T-helper 2 cell treated with Interferon-gamma antibody and Interleukin-4, amounts not matched to agents 5 μg/mL and 100 μg/mL, for 36 hours (primary cell): Measurements from ENCODE around the gene FREM3.

Experiments used
- DNase-seq: peaks from one replicate; pipeline ENCODE4 v3.0.0; 2021; ENCODE audit warnings: low spot score
- H3K27ac Mint-ChIP-seq: one replicate; pipeline ENCODE4 v1.8.0; 2021; ENCODE audit warnings: mild to moderate bottlenecking, mixed read lengths
- H3K27me3 Mint-ChIP-seq: one replicate; pipeline ENCODE4 v1.8.0; 2021; ENCODE audit warnings: low read depth, mixed read lengths
- H3K36me3 Mint-ChIP-seq: one replicate; pipeline ENCODE4 v1.8.0; 2021; ENCODE audit warnings: low read depth, mixed read lengths
- H3K4me1 Mint-ChIP-seq: one replicate; pipeline ENCODE4 v1.8.0; 2021; ENCODE audit warnings: low read depth, mixed read lengths
- H3K4me3 Mint-ChIP-seq: one replicate; pipeline ENCODE4 v1.8.0; 2022; ENCODE audit warnings: mild to moderate bottlenecking, moderate library complexity, mixed read lengths
- H3K9me3 Mint-ChIP-seq: one replicate; pipeline ENCODE4 v1.8.0; 2021; ENCODE audit warnings: mixed read lengths

Gene FREM3

GRCh38 chr4:143634763-143635162 lies 65.7 kb downstream of the FREM3 start:
- Mint-ChIP-seq H3K9me3 (no peaks in the 10 kb centered on the region), H3K36me3 (no peaks in the 10 kb centered on the region), H3K4me1 (no peaks in the 10 kb centered on the region), H3K4me3 (no peak overlapping the region), H3K27me3 (peaks cover 2% of the 10 kb centered on the region), H3K27ac (no peak overlapping the region)
- DNase-seq, result no peak

GRCh38 chr4:143633833-143634232 lies 66.6 kb downstream of the FREM3 start:
- DNase-seq, result no peak
- Mint-ChIP-seq H3K36me3 (no peaks in the 10 kb centered on the region), H3K9me3 (no peaks in the 10 kb centered on the region), H3K4me1 (no peaks in the 10 kb centered on the region), H3K4me3 (no peak overlapping the region), H3K27me3 (peaks cover 2% of the 10 kb centered on the region), H3K27ac (no peak overlapping the region)

GRCh38 chr4:143626134-143626911 lies 74.2 kb downstream of the FREM3 start:
- H3K4me1 Mint-ChIP-seq, result no peaks in the 10 kb centered on the region
- DNase-seq, result no peak
- no peaks in the 10 kb centered on the region for H3K36me3 Mint-ChIP-seq
- no peak overlapping the region for H3K27ac Mint-ChIP-seq
- H3K27me3 Mint-ChIP-seq, result peaks cover 5% of the 10 kb centered on the region
- H3K4me3 Mint-ChIP-seq, result no peak overlapping the region
- peaks cover 6% of the 10 kb centered on the region for H3K9me3 Mint-ChIP-seq

GRCh38 chr4:143625632-143626031 lies 74.8 kb downstream of the FREM3 start:
- peaks cover 7% of the 10 kb centered on the region for H3K27me3 Mint-ChIP-seq
- H3K4me1 Mint-ChIP-seq, result no peaks in the 10 kb centered on the region
- no peaks in the 10 kb centered on the region for H3K36me3 Mint-ChIP-seq
- no peak overlapping the region for H3K4me3 Mint-ChIP-seq
- H3K27ac Mint-ChIP-seq, result no peak overlapping the region
- peaks cover 6% of the 10 kb centered on the region for H3K9me3 Mint-ChIP-seq
- no peak for DNase-seq

- Mint-ChIP-seq H3K36me3 (no peaks in the 10 kb centered on the region), H3K9me3 (peaks cover 6% of the 10 kb centered on the region), H3K27me3 (peaks cover 18% of the 10 kb centered on the region), H3K4me1 (no peaks in the 10 kb centered on the region), H3K27ac (no peak overlapping the region), H3K4me3 (no peak overlapping the region)
- no peak for DNase-seq
These were observed 76.6 kb downstream of the FREM3 start for GRCh38 chr4:143623896-143624295.

- DNase-seq, result no peak
- Mint-ChIP-seq H3K9me3 (no peaks in the 10 kb centered on the region), H3K4me3 (no peak overlapping the region), H3K36me3 (no peaks in the 10 kb centered on the region), H3K4me1 (peaks cover 12% of the 10 kb centered on the region), H3K27me3 (peaks cover 36% of the 10 kb centered on the region), H3K27ac (no peak overlapping the region)
These were observed 81.7 kb downstream of the FREM3 start for GRCh38 chr4:143618811-143619210.

GRCh38 chr4:143617994-143618679 lies 82.3 kb downstream of the FREM3 start:
- H3K36me3 Mint-ChIP-seq, result no peaks in the 10 kb centered on the region
- no peak for DNase-seq
- H3K9me3 Mint-ChIP-seq, result no peaks in the 10 kb centered on the region

GRCh38 chr4:143616771-143617170 lies 83.7 kb downstream of the FREM3 start:
- no peaks in the 10 kb centered on the region for H3K9me3 Mint-ChIP-seq
- no peak overlapping the region for H3K27ac Mint-ChIP-seq
- no peaks in the 10 kb centered on the region for H3K36me3 Mint-ChIP-seq
- no peak overlapping the region for H3K4me3 Mint-ChIP-seq
- peaks cover 12% of the 10 kb centered on the region for H3K4me1 Mint-ChIP-seq
- peaks cover 48% of the 10 kb centered on the region for H3K27me3 Mint-ChIP-seq
- DNase-seq, result peak; percentile 38

More at GRCh38 chr4:143617994-143618679, 82.3 kb downstream of the FREM3 start:
- peaks cover 12% of the 10 kb centered on the region for H3K4me1 Mint-ChIP-seq
- peaks cover 40% of the 10 kb centered on the region for H3K27me3 Mint-ChIP-seq
- no peak overlapping the region for H3K4me3 Mint-ChIP-seq
- no peak overlapping the region for H3K27ac Mint-ChIP-seq

GRCh38 chr4:143609492-143609891 lies 91.0 kb downstream of the FREM3 start:
- H3K27me3 Mint-ChIP-seq, result peaks cover 22% of the 10 kb centered on the region
- no peak for DNase-seq
- H3K4me1 Mint-ChIP-seq, result no peaks in the 10 kb centered on the region
- H3K27ac Mint-ChIP-seq, result no peak overlapping the region
- H3K4me3 Mint-ChIP-seq, result no peak overlapping the region
- H3K36me3 Mint-ChIP-seq, result no peaks in the 10 kb centered on the region
- H3K9me3 Mint-ChIP-seq, result peaks cover 3% of the 10 kb centered on the region

GRCh38 chr4:143606480-143606879 lies 94.0 kb downstream of the FREM3 start:
- Mint-ChIP-seq H3K27me3 (peaks cover 7% of the 10 kb centered on the region), H3K36me3 (no peaks in the 10 kb centered on the region), H3K27ac (no peak overlapping the region), H3K4me1 (no peaks in the 10 kb centered on the region), H3K4me3 (no peak overlapping the region), H3K9me3 (peaks cover 3% of the 10 kb centered on the region)
- DNase-seq, result no peak

GRCh38 chr4:143599827-143600226 lies 100.6 kb downstream of the FREM3 start:
- no peak for DNase-seq
- no peaks in the 10 kb centered on the region for H3K9me3 Mint-ChIP-seq
- no peak overlapping the region for H3K27ac Mint-ChIP-seq
- H3K36me3 Mint-ChIP-seq, result no peaks in the 10 kb centered on the region
- H3K4me3 Mint-ChIP-seq, result no peak overlapping the region
- H3K4me1 Mint-ChIP-seq, result no peaks in the 10 kb centered on the region
- H3K27me3 Mint-ChIP-seq, result peaks cover 1% of the 10 kb centered on the region

GRCh38 chr4:143598816-143599215 lies 101.7 kb downstream of the FREM3 start:
- H3K4me1 Mint-ChIP-seq, result no peaks in the 10 kb centered on the region
- no peaks in the 10 kb centered on the region for H3K9me3 Mint-ChIP-seq
- no peak for DNase-seq
- H3K27ac Mint-ChIP-seq, result no peak overlapping the region
- H3K27me3 Mint-ChIP-seq, result no peaks in the 10 kb centered on the region
- no peaks in the 10 kb centered on the region for H3K36me3 Mint-ChIP-seq
- H3K4me3 Mint-ChIP-seq, result no peak overlapping the region

GRCh38 chr4:143597276-143597675 lies 103.2 kb downstream of the FREM3 start:
- Mint-ChIP-seq H3K36me3 (no peaks in the 10 kb centered on the region), H3K27me3 (no peaks in the 10 kb centered on the region), H3K4me3 (no peak overlapping the region), H3K27ac (no peak overlapping the region), H3K4me1 (no peaks in the 10 kb centered on the region), H3K9me3 (no peaks in the 10 kb centered on the region)
- DNase-seq, result no peak

GRCh38 chr4:143587703-143588102 lies 112.8 kb downstream of the FREM3 start:
- no peak for DNase-seq
- H3K4me1 Mint-ChIP-seq, result no peaks in the 10 kb centered on the region
- H3K36me3 Mint-ChIP-seq, result no peaks in the 10 kb centered on the region
- no peaks in the 10 kb centered on the region for H3K27me3 Mint-ChIP-seq
- no peak overlapping the region for H3K4me3 Mint-ChIP-seq
- no peak overlapping the region for H3K27ac Mint-ChIP-seq
- peaks cover 9% of the 10 kb centered on the region for H3K9me3 Mint-ChIP-seq
